Cerebellar cortex (tissue), 1 donor: ENCODE results near the gene CAPZB.
"Not testable (repeated sequence)": the region's sequence is repeated elsewhere in the genome, so short reads cannot be mapped to it uniquely, and the experiment has no call there.

ENCODE experiments used
- DNase-seq: peaks from one replicate; pipeline ENCODE4 v3.0.0-alpha.2; 2015; ENCODE audit warnings: low spot score

The CAPZB gene

GRCh38 chr1:19485362-19486187 is at the start of gene CAPZB:
CAPZB (minus strand) TSS chr1:19485539; CDS start chr1:19485438, 101 bp downstream.
- DNase-seq = peak; percentile 84

GRCh38 chr1:19534281-19534680 is 48.9 kb upstream of the CAPZB start:
- DNase-seq = no peak

- DNase-seq = no peak
Measured at GRCh38 chr1:19533626-19534025, 48.3 kb upstream of the CAPZB start.

- no peak for DNase-seq
Measured at GRCh38 chr1:19532519-19532918, 47.2 kb upstream of the CAPZB start.

DNA sequence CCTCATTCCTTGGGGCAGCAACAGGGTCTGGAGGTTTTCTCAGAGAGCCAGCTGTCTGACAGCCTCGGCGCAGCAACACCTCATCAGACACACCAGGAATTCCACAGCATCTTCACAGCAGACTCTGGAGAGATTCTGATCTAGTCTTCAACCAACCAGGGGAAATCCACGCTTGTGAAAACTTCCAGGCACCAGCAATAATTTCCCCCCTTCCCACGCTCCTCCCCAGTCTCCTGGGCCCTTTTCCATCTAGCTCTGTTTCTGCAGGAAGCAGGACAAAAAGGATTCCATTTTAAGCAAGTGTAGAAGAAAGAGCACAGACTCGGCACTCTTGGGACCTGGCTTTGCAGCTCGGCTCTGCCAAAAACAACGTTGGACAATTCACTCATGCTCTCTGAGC is 44.3 kb upstream of the CAPZB start:
- DNase-seq = no peak

DNA sequence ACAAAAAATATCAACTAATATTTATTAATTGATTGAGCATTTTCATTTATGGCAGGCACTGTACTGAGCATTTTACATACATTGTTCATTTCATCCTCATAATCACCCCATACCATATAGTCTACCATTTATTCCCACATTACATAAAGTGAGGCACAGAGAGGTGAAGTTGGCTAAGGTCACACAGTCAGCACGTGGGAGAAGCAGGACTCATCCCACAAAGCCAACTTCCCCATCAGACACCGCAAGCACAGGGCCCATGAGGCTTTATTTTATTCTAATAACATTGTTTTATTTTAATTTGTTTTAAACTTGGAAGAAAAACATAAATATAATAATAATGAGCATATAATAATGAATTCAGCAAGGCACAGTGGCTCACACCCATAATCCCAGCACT is 43.1 kb upstream of the CAPZB start:
- no peak for DNase-seq

GRCh38 chr1:19525607-19526545 is 40.5 kb upstream of the CAPZB start:
- no peak for DNase-seq

- no peak for DNase-seq
Measured at GRCh38 chr1:19524791-19525190, 39.5 kb upstream of the CAPZB start.

- DNase-seq = not testable (repeated sequence)
Measured at GRCh38 chr1:19522570-19522969, 37.2 kb upstream of the CAPZB start.

- DNase-seq = no peak
Measured at GRCh38 chr1:19521411-19521810, 36.1 kb upstream of the CAPZB start.

- no peak for DNase-seq
Measured at GRCh38 chr1:19517017-19517416, 31.7 kb upstream of the CAPZB start.

- DNase-seq = no peak
Measured at GRCh38 chr1:19515201-19515600, 29.9 kb upstream of the CAPZB start.

DNA sequence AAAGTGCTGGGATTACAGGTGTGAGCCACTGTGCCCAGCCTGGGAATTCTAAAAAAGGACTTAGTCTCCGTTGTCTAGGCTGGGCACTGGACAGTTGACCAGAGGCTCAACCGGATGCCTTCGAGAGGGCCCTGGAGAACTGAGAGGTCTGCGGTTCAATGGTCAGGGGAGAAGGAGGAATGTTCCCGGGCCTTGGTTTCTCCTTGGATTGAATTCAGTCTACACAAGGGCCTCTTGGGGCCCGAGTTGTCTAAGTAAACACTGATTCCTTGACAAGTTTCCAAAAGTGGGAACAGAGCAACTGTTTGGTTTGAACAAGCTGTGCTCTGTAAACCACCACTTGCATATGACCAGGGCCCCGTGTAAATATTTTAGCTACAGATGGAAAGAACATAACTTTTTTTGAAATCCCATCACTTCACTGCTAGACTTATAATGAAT is 29.1 kb upstream of the CAPZB start:
- no peak for DNase-seq

GRCh38 chr1:19512545-19512944 is 27.2 kb upstream of the CAPZB start:
- DNase-seq = no peak

GRCh38 chr1:19511116-19511515 is 25.8 kb upstream of the CAPZB start:
- DNase-seq = no peak

GRCh38 chr1:19509647-19510046 is 24.3 kb upstream of the CAPZB start:
- DNase-seq = not testable (repeated sequence)

- DNase-seq = no peak
Measured at GRCh38 chr1:19507516-19507915, 22.2 kb upstream of the CAPZB start.

DNA sequence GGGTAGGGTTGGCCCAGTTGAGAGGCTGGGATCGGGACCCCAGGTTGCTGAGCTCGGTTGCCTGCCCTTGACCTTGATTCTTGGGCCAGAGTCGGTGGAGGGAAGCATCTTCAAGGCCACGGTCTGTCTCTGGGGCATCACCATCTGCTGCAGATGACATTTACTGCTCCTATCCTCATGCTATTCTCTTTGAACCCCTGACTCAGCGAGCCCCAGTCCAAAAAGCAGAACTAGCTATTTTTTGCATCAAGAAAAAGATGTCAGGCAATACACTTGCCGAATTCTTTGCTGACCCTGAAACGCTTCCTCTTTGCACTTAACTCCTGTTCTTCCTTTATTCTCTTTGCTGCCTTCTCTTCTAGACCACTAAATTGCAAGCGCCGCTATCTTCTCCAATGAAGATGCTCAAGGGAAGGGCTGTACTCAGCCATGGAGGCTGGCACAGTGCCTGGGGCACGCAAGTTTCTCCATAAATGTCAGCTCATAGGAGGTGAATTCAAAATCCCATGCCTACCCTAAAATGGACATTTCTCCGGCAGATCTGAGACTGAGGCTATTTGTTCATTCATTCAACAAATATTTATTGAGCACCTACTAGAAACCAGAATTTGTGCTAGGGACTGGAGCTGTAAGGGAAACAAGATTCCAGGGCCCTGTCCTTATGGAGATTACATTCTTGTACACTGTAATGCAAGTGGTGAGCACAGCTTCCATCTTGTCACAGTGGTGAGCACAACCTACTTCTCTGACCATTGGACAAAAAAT is 20.5 kb upstream of the CAPZB start:
- DNase-seq = no peak

DNA sequence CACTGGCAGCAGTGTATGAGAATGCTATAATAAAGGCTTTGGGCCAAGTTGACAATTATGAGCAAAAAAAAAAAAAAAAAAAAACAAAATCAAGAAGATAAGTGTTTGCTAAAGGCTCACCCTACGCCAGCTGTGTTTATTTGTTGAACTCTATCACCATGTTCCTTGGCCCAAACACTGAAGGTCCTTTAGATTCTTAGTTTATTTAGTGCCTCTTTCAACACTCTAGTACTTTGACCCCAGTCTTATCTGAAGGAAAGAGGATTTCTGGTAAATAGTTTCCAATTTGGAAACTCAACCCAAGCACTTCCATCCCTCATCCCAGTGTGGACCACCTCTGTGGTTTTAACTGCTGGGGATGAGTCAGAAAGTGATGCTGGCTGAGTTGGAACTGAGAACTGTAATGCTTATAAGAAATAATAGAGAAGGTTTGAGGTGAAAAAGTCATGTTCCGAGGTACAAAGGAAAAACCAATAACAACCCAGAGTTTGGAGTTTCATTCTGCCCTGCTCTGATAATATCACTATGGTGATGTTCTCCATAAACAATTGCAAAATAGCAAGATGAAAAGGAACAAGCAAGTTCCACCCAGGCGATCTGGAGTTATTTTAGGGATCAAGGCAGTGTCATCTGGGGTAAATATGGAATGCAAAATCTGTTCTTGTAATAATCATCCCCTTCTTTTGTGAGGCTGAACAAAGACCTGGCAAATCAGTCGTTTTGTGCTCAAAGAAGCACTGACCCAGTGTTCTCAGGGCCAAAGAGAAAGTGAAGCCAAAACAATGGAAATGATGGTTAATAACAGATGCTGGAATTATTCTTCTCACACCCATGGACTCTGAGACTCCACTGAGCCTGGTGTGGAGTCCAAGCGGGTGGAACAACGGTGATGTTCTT is 19.7 kb upstream of the CAPZB start:
- no peak for DNase-seq

GRCh38 chr1:19502284-19502683 is 16.9 kb upstream of the CAPZB start:
- DNase-seq = not testable (repeated sequence)

DNA sequence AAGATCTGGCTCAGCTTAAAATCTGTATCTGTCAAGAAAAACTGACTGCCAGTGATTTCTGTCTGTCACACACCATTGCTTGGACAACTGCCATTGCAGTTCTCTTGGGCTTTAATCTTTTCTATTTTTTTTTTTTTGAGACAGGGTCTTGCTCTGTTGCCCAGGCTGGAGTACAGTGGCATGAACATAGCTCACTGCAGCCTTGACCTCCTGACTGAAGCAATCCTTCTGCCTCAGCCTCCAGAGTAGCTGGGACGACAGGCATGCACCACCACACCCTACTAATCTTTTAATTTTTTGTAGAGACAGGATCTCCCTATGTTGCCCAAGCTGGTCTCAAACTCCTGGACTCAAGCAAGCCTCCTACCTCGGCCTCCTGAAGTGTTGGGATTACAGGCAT is 14.5 kb upstream of the CAPZB start:
- DNase-seq = not testable (repeated sequence)
